Suprapubic skin (tissue), 4 donors: ENCODE data around the gene CHAD. TPM values are rescaled to one million over a fixed set of nuclear protein-coding genes. Genes with fewer than 3 reads are reported as not detected.

Experiments used
- DNase-seq, 2 donors: peaks; one replicate each; pipeline ENCODE4 v3.0.0-alpha.2; 2019; ENCODE audit warnings: low spot score in 2 of 2
- H3K27ac ChIP-seq: fragments of 200-600 bp; sonication (generic); one replicate; pipeline ENCODE4 v1.5.1; 2019
- H3K27me3 ChIP-seq: fragments of 200-600 bp; sonication (generic); one replicate; pipeline ENCODE4 v1.5.1; 2019
- H3K36me3 ChIP-seq: fragments of 200-600 bp; sonication (generic); one replicate; pipeline ENCODE4 v1.5.1; 2019
- H3K4me1 ChIP-seq: fragments of 200-600 bp; sonication (generic); one replicate; pipeline ENCODE4 v1.5.1; 2019
- H3K4me3 ChIP-seq: fragments of 200-600 bp; sonication (generic); one replicate; pipeline ENCODE4 v1.5.1; 2019; ENCODE audit warnings: mild to moderate bottlenecking
- H3K9me3 ChIP-seq: fragments of 200-600 bp; sonication (generic); one replicate; pipeline ENCODE4 v1.5.1; 2019
- CTCF ChIP-seq, 2 donors: fragments of 200-600 bp in 1 of 2; fragments of 450-650 bp in 1 of 2; sonication (generic) in 1 of 2; IDR thresholded peaks; one replicate each; pipeline ENCODE4 v1.5.1; 2016 to 2019; ENCODE audit warnings: antibody characterized with exemption in 2 of 2, mild to moderate bottlenecking in 1 of 2, moderate library complexity in 1 of 2
- EP300 ChIP-seq: sonication (generic); formaldehyde crosslinking; IDR thresholded peaks from one replicate; pipeline ENCODE4 v1.6.1; 2017; ENCODE audit warnings: antibody characterized with exemption
- POLR2A ChIP-seq, 2 donors: fragments of 450-650 bp; IDR thresholded peaks; one replicate each; pipeline ENCODE4 v1.6.1; 2017; ENCODE audit warnings: antibody characterized with exemption in 2 of 2, mild to moderate bottlenecking in 2 of 2, moderate library complexity in 2 of 2
- POLR2AphosphoS5 ChIP-seq, 3 donors: sonication (generic); formaldehyde crosslinking; IDR thresholded peaks; one replicate each; pipeline ENCODE4 v1.6.1; 2017; ENCODE audit warnings: antibody characterized with exemption in 3 of 3
- WGBS: methylation state at CpG from one replicate; pipeline ENCODE4 v1.1.5; 2018; 5-methylcytosine and 5-hydroxymethylcytosine counted together
- total RNA-seq, 4 donors: library from RNA; depleted of rRNA; stranded (reverse); fragments of >200 nt; gene quantifications; one replicate each; pipeline ENCODE4 v1.1.0, GENCODE V29; 2016

The CHAD gene
- total RNA-seq, 4 donors from 2014 or later: 4.5 to 15.4 (median 7.2) TPM

- Histone ChIP-seq H3K9me3 (no peaks in the 10 kb centered on the region), H3K27me3 (no peaks in the 10 kb centered on the region), H3K27ac (no peak overlapping the region), H3K4me3 (no peak overlapping the region), H3K4me1 (peaks cover 31% of the 10 kb centered on the region), H3K36me3 (no peaks in the 10 kb centered on the region)
- no peak for DNase-seq
- TF ChIP-seq POLR2AphosphoS5 (IDR thresholded peaks at IDR 0.05): no peak
- no peak for TF ChIP-seq POLR2A (IDR thresholded peaks at IDR 0.05)
- TF ChIP-seq EP300: no peak
- no peak for TF ChIP-seq CTCF (IDR thresholded peaks at IDR 0.05)
- WGBS: 25% methylated on average over 1 of the region's 1 CpG
These were observed 22.9 kb downstream of the CHAD start for GRCh38 chr17:50445730-50446325.

- Histone ChIP-seq H3K9me3 (no peaks in the 10 kb centered on the region), H3K27me3 (no peaks in the 10 kb centered on the region), H3K4me3 (no peak overlapping the region), H3K27ac (no peak overlapping the region), H3K36me3 (no peaks in the 10 kb centered on the region), H3K4me1 (peaks cover 37% of the 10 kb centered on the region)
- TF ChIP-seq EP300 (no peak), POLR2A (IDR thresholded peaks at IDR 0.05) (no peak), CTCF (IDR thresholded peaks at IDR 0.05) (no peak), POLR2AphosphoS5 (IDR thresholded peaks at IDR 0.05) (no peak)
- DNase-seq: no peak
- WGBS: 76% methylated on average over 6 of the region's 6 CpGs
These were observed 23.6 kb downstream of the CHAD start for GRCh38 chr17:50444841-50445715.

GRCh38 chr17:50443505-50443974 is 25.1 kb downstream of the CHAD start:
- TF ChIP-seq EP300 (no peak), POLR2A (IDR thresholded peaks at IDR 0.05) (no peak), CTCF (IDR thresholded peaks at IDR 0.05) (no peak), POLR2AphosphoS5 (IDR thresholded peaks at IDR 0.05) (no peak)
- no peak overlapping the region for H3K4me3 ChIP-seq
- H3K27ac ChIP-seq: peak overlapping the region; percentile 77
- peaks cover 37% of the 10 kb centered on the region for H3K4me1 ChIP-seq
- no peaks in the 10 kb centered on the region for H3K36me3 ChIP-seq
- H3K27me3 ChIP-seq: no peaks in the 10 kb centered on the region
- no peak for DNase-seq
- 21% methylated on average over 3 of the region's 3 CpGs for WGBS
- H3K9me3 ChIP-seq: no peaks in the 10 kb centered on the region

- Histone ChIP-seq H3K36me3 (no peaks in the 10 kb centered on the region), H3K4me1 (peaks cover 34% of the 10 kb centered on the region), H3K27me3 (no peaks in the 10 kb centered on the region), H3K9me3 (no peaks in the 10 kb centered on the region), H3K27ac (peak overlapping the region; percentile 51), H3K4me3 (no peak overlapping the region)
- TF ChIP-seq POLR2AphosphoS5 (IDR thresholded peaks at IDR 0.05): no peak
- no peak for TF ChIP-seq CTCF (IDR thresholded peaks at IDR 0.05)
- TF ChIP-seq EP300: no peak
- no peak for TF ChIP-seq POLR2A (IDR thresholded peaks at IDR 0.05)
- WGBS: 74% methylated on average over 10 of the region's 10 CpGs
- DNase-seq: peak in 1 of 2 donors; percentile 60
These were observed 27.5 kb downstream of the CHAD start for GRCh38 chr17:50440838-50441829.
